BE2C (cell line): ENCODE measurements around the gene NR3C2.

Experiments
- DNase-seq: peaks from one replicate; pipeline ENCODE4 v3.0.0-alpha.2; 2020
- H3K27me3 ChIP-seq: fragments of 250-450 bp; sonication (Bioruptor Pico); 2 replicates; pipeline ENCODE4 v1.5.1; 2020; ENCODE audit warnings: mild to moderate bottlenecking
- H3K36me3 ChIP-seq: fragments of 250-450 bp; sonication (Bioruptor Pico); 2 replicates; pipeline ENCODE4 v1.5.1; 2020; ENCODE audit warnings: mild to moderate bottlenecking
- H3K4me1 ChIP-seq: fragments of 250-450 bp; sonication (Bioruptor Pico); 2 replicates; pipeline ENCODE4 v1.5.1; 2020
- H3K4me3 ChIP-seq: 2 replicates; pipeline ENCODE4 v1.5.1; 2011; ENCODE audit warnings: low read depth, low read length
- H3K9me3 ChIP-seq: fragments of 250-450 bp; sonication (Bioruptor Pico); 2 replicates; pipeline ENCODE4 v1.5.1; 2020
- CTCF ChIP-seq: IDR thresholded peaks from 2 replicates; pipeline ENCODE4 v1.5.1; 2012; ENCODE audit warnings: mild to moderate bottlenecking, low read depth, low read length

The NR3C2 gene

GRCh38 chr4:148254621-148255343, 187.4 kb downstream of the NR3C2 start:
- no peak for TF ChIP-seq CTCF
- Histone ChIP-seq H3K27me3 (no peaks in the 10 kb centered on the region), H3K4me1 (no peaks in the 10 kb centered on the region; the same call in 1 of the 2 replicates), H3K9me3 (no peaks in the 10 kb centered on the region), H3K4me3 (no peak overlapping the region), H3K36me3 (no peaks in the 10 kb centered on the region)
- no peak for DNase-seq

GRCh38 chr4:148253768-148254167, 188.4 kb downstream of the NR3C2 start:
- no peak for TF ChIP-seq CTCF
- Histone ChIP-seq H3K4me3 (no peak overlapping the region), H3K27me3 (no peaks in the 10 kb centered on the region), H3K36me3 (no peaks in the 10 kb centered on the region), H3K4me1 (no peaks in the 10 kb centered on the region; the same call in 1 of the 2 replicates), H3K9me3 (no peaks in the 10 kb centered on the region)
- no peak for DNase-seq

GRCh38 chr4:148248824-148249223, 193.4 kb downstream of the NR3C2 start:
- Histone ChIP-seq H3K36me3 (no peaks in the 10 kb centered on the region), H3K27me3 (no peaks in the 10 kb centered on the region), H3K9me3 (no peaks in the 10 kb centered on the region), H3K4me3 (no peak overlapping the region), H3K4me1 (no peaks in the 10 kb centered on the region)
- no peak for DNase-seq
- TF ChIP-seq CTCF, result no peak

- TF ChIP-seq CTCF, result no peak
- Histone ChIP-seq H3K4me1 (no peaks in the 10 kb centered on the region), H3K27me3 (no peaks in the 10 kb centered on the region), H3K4me3 (no peak overlapping the region), H3K9me3 (no peaks in the 10 kb centered on the region), H3K36me3 (no peaks in the 10 kb centered on the region)
- DNase-seq, result no peak
These were observed 197.2 kb downstream of the NR3C2 start for GRCh38 chr4:148245015-148245414.

- Histone ChIP-seq H3K27me3 (no peaks in the 10 kb centered on the region), H3K9me3 (no peaks in the 10 kb centered on the region), H3K4me3 (no peak overlapping the region), H3K4me1 (no peaks in the 10 kb centered on the region; the same call in 1 of the 2 replicates), H3K36me3 (no peaks in the 10 kb centered on the region)
- no peak for TF ChIP-seq CTCF
- DNase-seq, result no peak
These were observed 198.4 kb downstream of the NR3C2 start for GRCh38 chr4:148243837-148244236.

- Histone ChIP-seq H3K4me1 (no peaks in the 10 kb centered on the region; the same call in 1 of the 2 replicates), H3K4me3 (no peak overlapping the region), H3K27me3 (no peaks in the 10 kb centered on the region), H3K9me3 (no peaks in the 10 kb centered on the region), H3K36me3 (no peaks in the 10 kb centered on the region)
- DNase-seq, result no peak
- no peak for TF ChIP-seq CTCF
These were observed 202.0 kb downstream of the NR3C2 start for GRCh38 chr4:148240241-148240640.
